Heart left ventricle (tissue), 13 donors: ENCODE results near the gene SBDS.

Experiments used
- CTCF ChIP-seq, 12 donors: fragments of 200-600 bp; sonication (generic) in 4 of 12; IDR thresholded peaks; one replicate each; pipeline versions ENCODE4 v1.5.0 to v1.8.0; 2018 to 2022; ENCODE audit warnings: antibody characterized with exemption in 12 of 12, mild to moderate bottlenecking in 5 of 12
- POLR2A ChIP-seq, 2 donors: fragments of 450-650 bp; IDR thresholded peaks; one replicate each; pipeline ENCODE4 v1.6.1; 2017; ENCODE audit warnings: antibody characterized with exemption in 2 of 2, mild to moderate bottlenecking in 2 of 2, moderate library complexity in 2 of 2
- donor health status: ischemic (EF 13 %, LVEDD 7.1; RV severe dilation, severe dysfunction).
- donor health status: DM: no; HTN: yes; CAD: no.
- donor health status: DM: no; HTN: no; CAD: no.
- donor health status: ischemic (EF 25% LVEDD 6.9; RV normal size, moderate dysfunction).
- donor health status: ischemic (EF 25% LVEDD 5.7; RV mildly dilated, moderate dysfunction).
- donor health status: ischemic (EF 35%, LVEDD 5.7; RV mildly dilated, moderate dysfunction).
- donor health status: nonischemic (EF 11% LVEDD 7.7; RV severe dilation, severe dysfunction).
- donor health status: DM: yes; HTN: yes; CAD: no.
- donor health status: PGD.
- donor health status: ischemic (EF 29% LVEDD 5.4; RV normal size, mild dysfunction).
- donor health status: nonischemic (EF 23%, LVEDD 6.1; RV moderate dilation, normal function).

GRCh38 chr7:67008260-67008659, 12.9 kb upstream of the SBDS start:
- no peak for TF ChIP-seq POLR2A (IDR thresholded peaks at IDR 0.05)
- TF ChIP-seq CTCF (IDR thresholded peaks at IDR 0.05): no peak
